Measurements from ENCODE around the gene SS18L1. TPM values are rescaled to one million over a fixed set of nuclear protein-coding genes. Genes with fewer than 3 reads are reported as not detected.

SS18L1 gene
- total RNA-seq, 1 experiment from 2014 or later, result 34.1 TPM

GRCh38 chr20:62193079-62194025 lies 49.8 kb downstream of the SS18L1 start:
- ATAC-seq (no peak), DNase-seq (ENCODE audit: low spot score) (no peak)
- no peak overlapping the region for H3K4me3 Mint-ChIP-seq
- H3K9me3 Mint-ChIP-seq, result no peaks in the 10 kb centered on the region
- TF ChIP-seq ATF1 (CRISPR knock-in tag; IDR thresholded peaks at IDR 0.05) (no peak), ZBTB21 (CRISPR knock-in tag; IDR thresholded peaks at IDR 0.05; ENCODE audit: borderline replicate concordance) (no peak), IRF2 (CRISPR knock-in tag; IDR thresholded peaks at IDR 0.05; ENCODE audit: borderline replicate concordance, low read depth) (no peak), ATF6 (CRISPR knock-in tag; IDR thresholded peaks at IDR 0.05) (no peak), MLX (CRISPR knock-in tag; IDR thresholded peaks at IDR 0.05) (no peak), CREM (CRISPR knock-in tag; IDR thresholded peaks at IDR 0.05) (no peak), AR (CRISPR knock-in tag; IDR thresholded peaks at IDR 0.05) (no peak), KAT7 (CRISPR knock-in tag; IDR thresholded peaks at IDR 0.05; ENCODE audit: borderline replicate concordance) (no peak), ZNF512 (CRISPR knock-in tag; IDR thresholded peaks at IDR 0.05; ENCODE audit: borderline replicate concordance) (no peak), ZNF396 (CRISPR knock-in tag; IDR thresholded peaks at IDR 0.05; ENCODE audit: borderline replicate concordance) (no peak), FOXK1 (CRISPR knock-in tag; IDR thresholded peaks at IDR 0.05) (no peak), ZNF671 (CRISPR knock-in tag; IDR thresholded peaks at IDR 0.05) (no peak), SP1 (CRISPR knock-in tag; conservative IDR thresholded peaks at IDR 0.05) (no peak), CDX4 (CRISPR knock-in tag; IDR thresholded peaks at IDR 0.05; ENCODE audit: borderline replicate concordance) (no peak), TP53 (CRISPR knock-in tag; IDR thresholded peaks at IDR 0.05) (no peak)
- ChIA-PET CTCF (no interaction called here), POLR2A (no interaction called here)
- H3K27ac Mint-ChIP-seq, result peak overlapping the region; percentile 42; the same call in 1 of the 2 replicates
- H3K27me3 Mint-ChIP-seq (ENCODE audit: low read depth), result no peaks in the 10 kb centered on the region
- H3K4me1 Mint-ChIP-seq, result no peaks in the 10 kb centered on the region
- peaks cover 4% of the 10 kb centered on the region for H3K36me3 Mint-ChIP-seq

- Mint-ChIP-seq H3K27ac (no peak overlapping the region), H3K9me3 (no peaks in the 10 kb centered on the region), H3K27me3 (ENCODE audit: low read depth) (no peaks in the 10 kb centered on the region), H3K4me1 (no peaks in the 10 kb centered on the region), H3K4me3 (no peak overlapping the region), H3K36me3 (peaks cover 19% of the 10 kb centered on the region)
- CTCF ChIA-PET, result no interaction called here
- POLR2A ChIA-PET, result no interaction called here
- ATAC-seq, result no peak
- no peak for DNase-seq (ENCODE audit: low spot score)
- no peak for TF ChIP-seq ZNF121 (CRISPR knock-in tag; IDR thresholded peaks at IDR 0.05)
- no peak for TF ChIP-seq CTCF (IDR thresholded peaks at IDR 0.05)
- TF ChIP-seq E2F4 (CRISPR knock-in tag; IDR thresholded peaks at IDR 0.05; ENCODE audit: borderline replicate concordance, low read depth), result no peak
- TF ChIP-seq NR2C2 (CRISPR knock-in tag; IDR thresholded peaks at IDR 0.05), result no peak
- no peak for TF ChIP-seq ZNF671 (CRISPR knock-in tag; IDR thresholded peaks at IDR 0.05)
- TF ChIP-seq MLX (CRISPR knock-in tag; IDR thresholded peaks at IDR 0.05), result no peak
- TF ChIP-seq ELF4 (CRISPR knock-in tag; IDR thresholded peaks at IDR 0.05; ENCODE audit: low read depth), result no peak
- no peak for TF ChIP-seq MYBL2 (CRISPR knock-in tag; IDR thresholded peaks at IDR 0.05)
- TF ChIP-seq ZNF138 (CRISPR knock-in tag; conservative IDR thresholded peaks at IDR 0.05), result no peak
- no peak for TF ChIP-seq ZNF416 (CRISPR knock-in tag; IDR thresholded peaks at IDR 0.05)
Observed at GRCh38 chr20:62195075-62195405, 51.5 kb downstream of the SS18L1 start.

Data from WTC11 (cell line).